GM13976 (cell line): Measurements from ENCODE around the gene EEFSEC.

Experiments used
- DNase-seq: peaks from one replicate; pipeline ENCODE4 v3.0.0; 2012; ENCODE audit warnings: low spot score
- CTCF ChIP-seq: IDR thresholded peaks from 2 replicates; pipeline ENCODE4 v1.5.1; 2012; ENCODE audit warnings: borderline replicate concordance, mild to moderate bottlenecking; ENCODE audit not compliant: insufficient read depth; ENCODE audit errors: extremely low read depth, missing control alignments, control extremely low read depth
- in situ Hi-C: fragments of 300-500 bp; cut with MboI; formaldehyde crosslinking; loops from one replicate; pipeline ENCODE4 v1.12.0; 2022; ENCODE audit warnings: low sequenced_read_pairs, mixed read lengths, inconsistent platforms; ENCODE audit not compliant: unreplicated experiment

EEFSEC gene

GRCh38 chr3:128143496-128143895 is 9.8 kb upstream of the EEFSEC start:
- no peak for TF ChIP-seq CTCF
- in situ Hi-C loops, result no loop called here
- no peak for DNase-seq

GRCh38 chr3:128144512-128145187 is 8.6 kb upstream of the EEFSEC start:
- DNase-seq, result no peak
- no peak for TF ChIP-seq CTCF
- in situ Hi-C loops, result no loop called here

GRCh38 chr3:128145279-128145678 is 8.0 kb upstream of the EEFSEC start:
- in situ Hi-C loops, result no loop called here
- DNase-seq, result no peak
- no peak for TF ChIP-seq CTCF

- DNase-seq, result no peak
- in situ Hi-C loops, result no loop called here
- no peak for TF ChIP-seq CTCF
These were observed 7.1 kb upstream of the EEFSEC start for GRCh38 chr3:128146201-128146600.

GRCh38 chr3:128149650-128150049 is 3.6 kb upstream of the EEFSEC start:
- DNase-seq, result no peak
- no peak for TF ChIP-seq CTCF
- in situ Hi-C loops, result no loop called here

- no peak for DNase-seq
- in situ Hi-C loops, result no loop called here
- no peak for TF ChIP-seq CTCF
These were observed 1.5 kb upstream of the EEFSEC start for GRCh38 chr3:128151758-128152274.
